ENCODE data around the gene DPM3. TPM values are rescaled to one million over a fixed set of nuclear protein-coding genes. Genes with fewer than 3 reads are reported as not detected.
A peak's percentile ranks its signal among the peaks of the same experiment; 100 is the strongest.

The DPM3 gene
- total and polyA plus RNA-seq, 2 of the 13 experiments (the other 11 are each of a cell fraction or from before 2014, with no cell fraction given) = 23.2 to 53.4 TPM

- TF ChIP-seq THYN1 (CRISPR knock-in tag; IDR thresholded peaks at IDR 0.05; ENCODE audit: borderline replicate concordance, low read depth) = no peak
- no peak for TF ChIP-seq ZNF292 (CRISPR knock-in tag; IDR thresholded peaks at IDR 0.05; ENCODE audit: borderline replicate concordance, low read depth)
- no peak; the same call in 1 of the 2 replicates for TF ChIP-seq ZNF703 (CRISPR knock-in tag; IDR thresholded peaks at IDR 0.05; ENCODE audit: borderline replicate concordance)
- TF ChIP-seq, protein P1, sequence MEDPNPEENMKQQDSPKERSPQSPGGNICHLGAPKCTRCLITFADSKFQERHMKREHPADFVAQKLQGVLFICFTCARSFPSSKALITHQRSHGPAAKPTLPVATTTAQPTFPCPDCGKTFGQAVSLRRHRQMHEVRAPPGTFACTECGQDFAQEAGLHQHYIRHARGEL (CRISPR knock-in tag; IDR thresholded peaks at IDR 0.05) = no peak
- no peak for TF ChIP-seq ZNF142 (CRISPR knock-in tag; IDR thresholded peaks at IDR 0.05)
- no peak; the same call in 1 of the 2 replicates for TF ChIP-seq SPEN (CRISPR knock-in tag; IDR thresholded peaks at IDR 0.05; ENCODE audit: low read depth)
- peak; percentile 57; the same call in 1 of the 2 replicates for TF ChIP-seq POGZ (CRISPR knock-in tag; IDR thresholded peaks at IDR 0.05)
- TF ChIP-seq HNRNPL (IDR thresholded peaks at IDR 0.05; ENCODE audit: low read depth, low read length) = no peak; the same call in 1 of the 2 replicates
- TF ChIP-seq, protein P2, sequence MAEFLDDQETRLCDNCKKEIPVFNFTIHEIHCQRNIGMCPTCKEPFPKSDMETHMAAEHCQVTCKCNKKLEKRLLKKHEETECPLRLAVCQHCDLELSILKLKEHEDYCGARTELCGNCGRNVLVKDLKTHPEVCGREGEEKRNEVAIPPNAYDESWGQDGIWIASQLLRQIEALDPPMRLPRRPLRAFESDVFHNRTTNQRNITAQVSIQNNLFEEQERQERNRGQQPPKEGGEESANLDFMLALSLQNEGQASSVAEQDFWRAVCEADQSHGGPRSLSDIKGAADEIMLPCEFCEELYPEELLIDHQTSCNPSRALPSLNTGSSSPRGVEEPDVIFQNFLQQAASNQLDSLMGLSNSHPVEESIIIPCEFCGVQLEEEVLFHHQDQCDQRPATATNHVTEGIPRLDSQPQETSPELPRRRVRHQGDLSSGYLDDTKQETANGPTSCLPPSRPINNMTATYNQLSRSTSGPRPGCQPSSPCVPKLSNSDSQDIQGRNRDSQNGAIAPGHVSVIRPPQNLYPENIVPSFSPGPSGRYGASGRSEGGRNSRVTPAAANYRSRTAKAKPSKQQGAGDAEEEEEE (CRISPR knock-in tag; IDR thresholded peaks at IDR 0.05; ENCODE audit: borderline replicate concordance) = no peak
- TF ChIP-seq, protein P3, sequence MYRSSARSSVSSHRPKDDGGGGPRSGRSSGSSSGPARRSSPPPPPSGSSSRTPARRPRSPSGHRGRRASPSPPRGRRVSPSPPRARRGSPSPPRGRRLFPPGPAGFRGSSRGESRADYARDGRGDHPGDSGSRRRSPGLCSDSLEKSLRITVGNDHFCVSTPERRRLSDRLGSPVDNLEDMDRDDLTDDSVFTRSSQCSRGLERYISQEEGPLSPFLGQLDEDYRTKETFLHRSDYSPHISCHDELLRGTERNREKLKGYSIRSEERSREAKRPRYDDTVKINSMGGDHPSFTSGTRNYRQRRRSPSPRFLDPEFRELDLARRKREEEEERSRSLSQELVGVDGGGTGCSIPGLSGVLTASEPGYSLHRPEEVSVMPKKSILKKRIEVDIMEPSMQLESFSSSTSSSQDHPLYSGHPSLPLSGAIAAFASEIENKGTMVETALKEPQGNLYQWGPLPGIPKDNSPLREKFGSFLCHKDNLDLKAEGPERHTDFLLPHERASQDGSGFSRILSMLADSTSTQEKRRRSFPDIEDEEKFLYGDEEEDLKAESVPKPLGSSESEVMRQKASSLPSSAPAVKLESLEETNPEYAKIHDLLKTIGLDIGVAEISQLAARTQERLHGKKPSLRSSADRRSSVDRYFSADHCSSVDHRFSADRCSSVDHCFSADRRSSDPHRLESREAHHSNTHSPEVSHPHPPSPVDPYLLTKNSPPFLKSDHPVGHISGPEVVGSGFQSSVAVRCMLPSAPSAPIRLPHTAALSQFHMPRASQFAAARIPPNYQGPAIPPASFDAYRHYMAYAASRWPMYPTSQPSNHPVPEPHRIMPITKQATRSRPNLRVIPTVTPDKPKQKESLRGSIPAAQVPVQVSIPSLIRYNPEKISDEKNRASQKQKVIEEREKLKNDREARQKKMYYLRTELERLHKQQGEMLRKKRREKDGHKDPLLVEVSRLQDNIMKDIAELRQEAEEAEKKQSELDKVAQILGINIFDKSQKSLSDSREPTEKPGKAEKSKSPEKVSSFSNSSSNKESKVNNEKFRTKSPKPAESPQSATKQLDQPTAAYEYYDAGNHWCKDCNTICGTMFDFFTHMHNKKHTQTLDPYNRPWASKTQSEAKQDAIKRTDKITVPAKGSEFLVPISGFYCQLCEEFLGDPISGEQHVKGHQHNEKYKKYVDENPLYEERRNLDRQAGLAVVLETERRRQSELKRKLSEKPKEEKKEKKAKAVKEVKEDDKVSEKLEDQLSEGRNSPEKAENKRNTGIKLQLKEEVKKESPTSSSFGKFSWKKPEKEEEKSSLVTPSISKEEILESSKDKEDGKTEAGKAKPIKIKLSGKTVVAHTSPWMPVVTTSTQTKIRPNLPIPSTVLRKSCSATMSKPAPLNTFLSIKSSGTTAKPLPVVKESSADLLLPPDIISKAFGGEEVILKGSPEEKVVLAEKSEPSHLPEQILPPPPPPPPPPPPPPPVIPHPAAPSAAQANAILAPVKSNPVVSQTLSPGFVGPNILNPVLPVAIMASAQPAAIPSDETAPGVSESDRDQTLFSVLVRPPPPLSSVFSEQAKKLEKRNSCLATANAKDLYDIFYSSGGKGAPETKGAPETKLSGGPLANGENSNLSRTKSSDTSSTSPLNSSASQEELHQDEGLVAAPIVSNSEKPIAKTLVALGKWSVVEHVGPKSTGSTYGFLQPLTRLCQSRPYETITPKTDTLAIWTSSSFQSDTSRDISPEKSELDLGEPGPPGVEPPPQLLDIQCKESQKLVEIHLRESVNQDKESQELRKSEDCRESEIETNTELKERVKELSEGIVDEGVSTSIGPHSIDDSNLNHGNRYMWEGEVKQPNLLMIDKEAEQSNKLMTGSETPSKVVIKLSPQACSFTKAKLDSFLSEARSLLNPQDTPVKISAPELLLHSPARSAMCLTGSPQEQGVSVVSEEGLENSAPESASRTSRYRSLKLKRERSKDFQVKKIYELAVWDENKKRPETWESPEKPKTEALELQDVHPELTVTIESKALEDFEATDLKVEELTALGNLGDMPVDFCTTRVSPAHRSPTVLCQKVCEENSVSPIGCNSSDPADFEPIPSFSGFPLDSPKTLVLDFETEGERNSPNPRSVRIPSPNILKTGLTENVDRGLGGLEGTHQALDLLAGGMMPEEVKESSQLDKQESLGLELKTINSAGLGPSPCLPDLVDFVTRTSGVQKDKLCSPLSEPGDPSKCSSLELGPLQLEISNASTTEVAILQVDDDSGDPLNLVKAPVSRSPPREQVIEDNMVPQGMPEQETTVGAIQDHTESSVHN (CRISPR knock-in tag; IDR thresholded peaks at IDR 0.05) = peak; percentile 74
- no peak for TF ChIP-seq SOX13 (IDR thresholded peaks at IDR 0.05)
- TF ChIP-seq SOX13 (CRISPR knock-in tag; conservative IDR thresholded peaks at IDR 0.05 in 1 of 2, IDR thresholded peaks at IDR 0.05 in 1 of 2) = peak; percentile 25 to 66; a peak in 2 of 4 replicates
These were observed 4.8 kb downstream of the DPM3 start, which contains the start of gene SLC50A1 (continued) for GRCh38 chr1:155135415-155136028.
